Pancreas (tissue), 10 donors: ENCODE results near the gene CEP131. TPM values are rescaled to one million over a fixed set of nuclear protein-coding genes. Genes with fewer than 3 reads are reported as not detected.
A peak's percentile ranks its signal among the peaks of the same experiment; 100 is the strongest.

ENCODE experiments used
- ATAC-seq, 4 donors: fragments of 200-7000 bp; cut with Tn5 transposase; one replicate each; pipeline versions ENCODE4 v1.8.0 to v1.9.1; 2020; ENCODE audit warnings: mild to moderate bottlenecking in 4 of 4, moderate library complexity in 4 of 4
- DNase-seq, 6 donors: peaks; one replicate each; pipeline ENCODE4 v3.0.0-alpha.2; 2020
- FAIRE-seq: peaks from 2 replicates; lab custom pipeline; 2012; peaks lifted over from hg19 to GRCh38; lab: Jason Lieb, UNC
- H3K27ac ChIP-seq, 4 donors: fragments of 200-600 bp; sonication (generic); 1 replicate in 3 of 4; 2 replicates in 1 of 4; pipeline versions ENCODE4 v1.5.0 to v1.8.0; 2020
- H3K27me3 ChIP-seq, 4 donors: fragments of 200-600 bp; one replicate each; pipeline ENCODE4 v1.8.0; 2021
- H3K36me3 ChIP-seq, 3 donors: fragments of 200-600 bp; sonication (generic) in 1 of 3; one replicate each; pipeline versions ENCODE4 v1.5.0 to v1.8.0; 2020 to 2021
- H3K4me1 ChIP-seq, 3 donors: fragments of 200-600 bp; one replicate each; pipeline ENCODE4 v1.8.0; 2021
- H3K4me3 ChIP-seq, 4 donors: fragments of 200-600 bp; sonication (generic) in 2 of 4; one replicate each; pipeline versions ENCODE4 v1.5.0 to v1.8.0; 2020 to 2021
- H3K9me3 ChIP-seq, 4 donors: fragments of 200-600 bp; one replicate each; pipeline ENCODE4 v1.8.0; 2021
- WGBS, 2 donors: extraction: QIAGEN DNeasy Blood & Tissue Kit; methylation state at CpG; one replicate each; pipeline ENCODE4 v1.1.7; 2013; 5-methylcytosine and 5-hydroxymethylcytosine counted together
- intact Hi-C, 3 donors: fragments of 100-400 bp; cut with DNase I; formaldehyde crosslinking; loops; one replicate each; pipeline versions ENCODE4 v1.11.1 to v1.14.2; 2022
- polyA plus RNA-seq, 2 donors: library from polyadenylated mRNA; stranded (reverse); fragments of 200-250 nt; gene quantifications; one replicate each; pipeline ENCODE4 v1.2.3, GENCODE V29; 2013
- total RNA-seq, 6 donors: library from RNA; stranded (reverse); fragmentation: NEBNext Ultra II Directional in 4 of 6; extraction: Animal tissue kit (Norgen Biotek cat#: 25700) in 4 of 6; gene quantifications; one replicate each; pipeline versions ENCODE4 v1.2.1 to v1.2.4, GENCODE V29; 2021 to 2023
- TF ChIP-seq, protein P1 (sequence below), 4 donors: fragments of 200-600 bp; sonication (generic) in 3 of 4; IDR thresholded peaks; one replicate each; pipeline versions ENCODE4 v1.5.0 to v1.8.0; 2021; ENCODE audit warnings: antibody characterized with exemption in 4 of 4
- donor health status: healthy with polysubstance abuse.
- donor health status: DM: no; HTN: no; CAD: no; lungs with moderate emphysema.
- donor health status: DM: no; HTN: no; CAD: no.
- donor health status: control.
- donor health status: control.
- donor health status: Bipolar disorder and iron deficiency.
- donor health status: DM: yes; HTN: yes; CAD: no.
- donor health status: DM: no; HTN: no; CAD: no.
- donor health status: DM: no; HTN: no; CAD: no.
- donor health status: DM: yes; HTN: yes; CAD: no.

CEP131 gene
- total and polyA plus RNA-seq, 8 donors = 3.4 to 22.8 (median 4.6) TPM

DNA sequence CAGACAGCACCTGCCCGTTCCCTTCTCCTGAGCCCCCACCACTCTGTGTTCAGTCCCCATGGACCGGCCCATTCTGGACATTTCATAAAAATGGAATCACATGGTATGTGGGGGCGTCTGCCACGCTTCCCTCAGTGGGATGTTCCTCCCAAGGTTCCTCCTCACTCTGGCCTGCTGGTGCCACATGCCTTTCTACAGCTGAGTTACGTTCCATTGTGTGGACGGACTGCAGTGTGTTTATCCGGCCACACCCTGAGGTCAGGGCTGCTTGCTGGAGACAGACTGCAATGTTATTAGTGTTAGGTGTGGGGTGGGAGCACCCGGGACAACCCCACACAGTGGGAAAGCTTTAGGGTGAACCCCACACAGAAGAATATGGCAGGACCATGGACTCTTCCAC lies 50.8 kb downstream of the CEP131 start:
- no peak for FAIRE-seq
- peak in 1 of 4 donors; percentile 8 for ATAC-seq
- DNase-seq = peak in 1 of 6 donors; percentile 5
- TF ChIP-seq, protein P1, sequence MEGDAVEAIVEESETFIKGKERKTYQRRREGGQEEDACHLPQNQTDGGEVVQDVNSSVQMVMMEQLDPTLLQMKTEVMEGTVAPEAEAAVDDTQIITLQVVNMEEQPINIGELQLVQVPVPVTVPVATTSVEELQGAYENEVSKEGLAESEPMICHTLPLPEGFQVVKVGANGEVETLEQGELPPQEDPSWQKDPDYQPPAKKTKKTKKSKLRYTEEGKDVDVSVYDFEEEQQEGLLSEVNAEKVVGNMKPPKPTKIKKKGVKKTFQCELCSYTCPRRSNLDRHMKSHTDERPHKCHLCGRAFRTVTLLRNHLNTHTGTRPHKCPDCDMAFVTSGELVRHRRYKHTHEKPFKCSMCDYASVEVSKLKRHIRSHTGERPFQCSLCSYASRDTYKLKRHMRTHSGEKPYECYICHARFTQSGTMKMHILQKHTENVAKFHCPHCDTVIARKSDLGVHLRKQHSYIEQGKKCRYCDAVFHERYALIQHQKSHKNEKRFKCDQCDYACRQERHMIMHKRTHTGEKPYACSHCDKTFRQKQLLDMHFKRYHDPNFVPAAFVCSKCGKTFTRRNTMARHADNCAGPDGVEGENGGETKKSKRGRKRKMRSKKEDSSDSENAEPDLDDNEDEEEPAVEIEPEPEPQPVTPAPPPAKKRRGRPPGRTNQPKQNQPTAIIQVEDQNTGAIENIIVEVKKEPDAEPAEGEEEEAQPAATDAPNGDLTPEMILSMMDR (IDR thresholded peaks at IDR 0.05) = no peak
- H3K9me3 ChIP-seq = no peaks in the 10 kb centered on the region
- no peaks in the 10 kb centered on the region for H3K27me3 ChIP-seq
- WGBS, 2 donors = 73 to 79% methylated on average over 8 of the region's 8 CpGs
- no peak overlapping the region for H3K27ac ChIP-seq
- H3K4me1 ChIP-seq = no peaks in the 10 kb centered on the region
- H3K36me3 ChIP-seq = no peaks in the 10 kb centered on the region
- no peak overlapping the region for H3K4me3 ChIP-seq
- intact Hi-C loops = no loop called here

DNA sequence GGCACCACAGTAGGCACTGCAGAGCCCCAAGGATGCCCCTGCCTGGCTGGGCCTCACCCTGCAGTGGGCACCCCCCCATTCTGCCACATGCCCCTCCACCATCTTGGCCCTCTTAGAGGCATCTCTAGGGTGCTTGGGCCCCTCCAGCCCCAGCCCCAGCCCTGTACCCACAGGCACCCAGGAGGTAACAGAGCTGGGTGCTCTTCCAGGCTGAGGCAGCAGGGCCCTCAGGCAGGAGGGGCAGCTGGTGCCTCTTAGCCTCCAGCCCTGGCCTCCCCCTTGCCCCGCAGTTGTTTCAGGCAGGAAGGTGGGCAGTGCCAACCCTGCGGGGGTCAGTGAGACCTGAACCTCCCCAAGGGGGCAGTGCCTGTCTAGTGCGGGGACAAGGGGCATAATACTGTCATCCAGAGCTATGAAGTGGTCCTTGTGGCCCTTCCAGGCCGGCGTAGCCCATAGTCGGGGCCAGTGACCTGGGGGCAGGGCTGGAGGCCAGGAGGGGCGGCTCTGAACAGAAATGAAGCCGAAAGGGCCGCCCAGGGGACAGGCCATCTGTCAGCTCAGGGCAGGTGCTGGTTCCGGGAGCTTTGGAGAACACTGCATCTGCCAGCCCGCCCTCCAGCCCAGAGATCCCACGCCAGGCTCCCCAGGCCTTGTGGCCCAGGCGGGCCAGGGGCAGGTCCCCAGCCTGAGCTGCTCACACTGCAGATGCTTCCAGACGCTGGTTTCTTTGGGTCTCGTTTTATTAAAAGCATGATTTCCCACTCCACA lies 51.9 kb downstream of the CEP131 start:
- peak in 2 of 6 donors; percentile 29 to 60 for DNase-seq
- WGBS, 2 donors = 76 to 77% methylated on average over 15 of the region's 15 CpGs

DNA sequence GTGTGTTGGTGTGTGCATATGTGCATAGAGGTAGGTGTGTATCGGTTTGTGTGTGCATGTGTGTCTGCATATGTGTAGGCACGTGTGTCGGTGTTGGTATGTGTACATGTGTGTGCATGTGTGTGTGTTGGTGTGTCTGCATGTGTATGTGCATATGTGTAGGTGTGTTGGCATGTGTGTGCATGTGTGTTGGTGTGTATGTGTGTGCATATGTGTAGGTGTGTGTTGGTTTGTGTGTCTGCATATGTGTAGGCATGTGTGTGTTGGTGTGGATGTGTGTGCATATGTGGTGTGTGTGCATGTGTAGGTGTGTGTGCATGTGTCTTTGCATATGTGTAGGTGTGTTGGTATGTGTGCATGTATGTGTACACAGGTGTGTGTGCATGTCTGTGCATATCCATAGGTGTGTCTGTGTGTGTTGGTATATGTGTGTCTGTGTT lies 52.9 kb downstream of the CEP131 start:
- ATAC-seq (no peak), FAIRE-seq (no peak), DNase-seq (no peak)
- H3K4me3 ChIP-seq = no peak overlapping the region
- H3K9me3 ChIP-seq = no peaks in the 10 kb centered on the region
- H3K27me3 ChIP-seq = no peaks in the 10 kb centered on the region
- WGBS, 2 donors = 77 to 91% methylated on average over 3 of the region's 3 CpGs
- H3K36me3 ChIP-seq = no peaks in the 10 kb centered on the region
- H3K27ac ChIP-seq = no peak overlapping the region
- H3K4me1 ChIP-seq = no peaks in the 10 kb centered on the region
- intact Hi-C loops = no loop called here
- TF ChIP-seq, protein P1 (IDR thresholded peaks at IDR 0.05) = no peak

More for the DNA sequence above, 51.9 kb downstream of the CEP131 start:
- Histone ChIP-seq H3K27ac (no peak overlapping the region), H3K36me3 (no peaks in the 10 kb centered on the region), H3K27me3 (no peaks in the 10 kb centered on the region), H3K4me3 (no peak overlapping the region), H3K9me3 (no peaks in the 10 kb centered on the region), H3K4me1 (no peaks in the 10 kb centered on the region)
- FAIRE-seq (no peak), ATAC-seq (no peak)
- intact Hi-C loops = no loop called here
- TF ChIP-seq, protein P1 (IDR thresholded peaks at IDR 0.05) = no peak

DNA sequence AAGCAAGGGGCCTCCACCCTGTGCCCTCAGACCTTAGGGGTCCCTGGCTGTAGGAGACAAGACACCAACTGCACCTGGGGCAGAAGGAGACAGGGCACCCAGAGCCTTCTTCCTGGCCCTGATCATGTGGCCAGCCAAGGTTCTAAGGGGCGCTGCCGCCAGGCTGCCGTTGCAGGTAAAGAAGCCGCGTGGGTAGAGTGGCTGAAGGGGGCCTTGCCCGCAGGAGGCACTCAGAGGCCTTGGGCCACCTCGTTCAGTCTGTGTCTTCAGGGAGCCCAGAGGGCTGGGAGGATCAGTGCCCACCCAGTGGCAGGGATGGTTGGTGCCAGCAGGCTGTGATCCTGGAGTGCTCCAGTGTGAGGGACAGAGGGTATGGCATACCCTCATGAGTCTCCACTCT lies 55.1 kb downstream of the CEP131 start:
- peaks cover 0 to 12% (median 11%) of the 10 kb centered on the region in 3 donors for H3K4me1 ChIP-seq
- no peak for ATAC-seq
- peak in 2 of 6 donors; percentile 21 to 64 for DNase-seq
- H3K36me3 ChIP-seq = no peaks in the 10 kb centered on the region
- TF ChIP-seq, protein P1 (IDR thresholded peaks at IDR 0.05) = no peak
- H3K4me3 ChIP-seq = no peak overlapping the region
- 90 to 97% methylated on average over 7 of the region's 7 CpGs for WGBS, 2 donors
- no peak for FAIRE-seq
- no peaks in the 10 kb centered on the region for H3K9me3 ChIP-seq
- no peaks in the 10 kb centered on the region for H3K27me3 ChIP-seq
- intact Hi-C loops = no loop called here
- H3K27ac ChIP-seq = no peak overlapping the region

DNA sequence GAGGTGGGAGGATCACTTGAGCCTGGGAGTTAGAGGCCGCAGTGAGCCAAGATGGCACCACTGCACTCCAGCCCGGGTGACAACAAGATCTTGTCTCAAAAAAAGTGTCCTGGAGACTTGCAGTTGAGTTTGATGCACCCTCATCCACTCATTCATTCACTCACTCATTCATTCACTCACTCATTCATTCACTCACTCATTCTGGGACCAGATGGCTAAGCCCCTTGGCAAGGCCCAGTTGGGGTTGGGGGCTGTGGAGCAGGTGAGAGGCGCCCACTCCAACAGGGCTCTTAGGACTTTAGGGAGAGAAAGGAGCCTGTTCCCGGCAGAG lies 55.6 kb downstream of the CEP131 start:
- no peak for ATAC-seq
- DNase-seq = no peak
- WGBS, 2 donors = 93 to 99% methylated on average over 4 of the region's 4 CpGs
- no peak overlapping the region for H3K4me3 ChIP-seq
- H3K9me3 ChIP-seq = no peaks in the 10 kb centered on the region
- no peaks in the 10 kb centered on the region for H3K36me3 ChIP-seq
- TF ChIP-seq, protein P1 (IDR thresholded peaks at IDR 0.05) = no peak
- H3K27ac ChIP-seq = no peak overlapping the region
- FAIRE-seq = no peak
- intact Hi-C loops = no loop called here
- H3K27me3 ChIP-seq = no peaks in the 10 kb centered on the region
- peaks cover 0 to 14% (median 14%) of the 10 kb centered on the region in 3 donors for H3K4me1 ChIP-seq
